Measurements from ENCODE around the gene IQSEC2.

DNA sequence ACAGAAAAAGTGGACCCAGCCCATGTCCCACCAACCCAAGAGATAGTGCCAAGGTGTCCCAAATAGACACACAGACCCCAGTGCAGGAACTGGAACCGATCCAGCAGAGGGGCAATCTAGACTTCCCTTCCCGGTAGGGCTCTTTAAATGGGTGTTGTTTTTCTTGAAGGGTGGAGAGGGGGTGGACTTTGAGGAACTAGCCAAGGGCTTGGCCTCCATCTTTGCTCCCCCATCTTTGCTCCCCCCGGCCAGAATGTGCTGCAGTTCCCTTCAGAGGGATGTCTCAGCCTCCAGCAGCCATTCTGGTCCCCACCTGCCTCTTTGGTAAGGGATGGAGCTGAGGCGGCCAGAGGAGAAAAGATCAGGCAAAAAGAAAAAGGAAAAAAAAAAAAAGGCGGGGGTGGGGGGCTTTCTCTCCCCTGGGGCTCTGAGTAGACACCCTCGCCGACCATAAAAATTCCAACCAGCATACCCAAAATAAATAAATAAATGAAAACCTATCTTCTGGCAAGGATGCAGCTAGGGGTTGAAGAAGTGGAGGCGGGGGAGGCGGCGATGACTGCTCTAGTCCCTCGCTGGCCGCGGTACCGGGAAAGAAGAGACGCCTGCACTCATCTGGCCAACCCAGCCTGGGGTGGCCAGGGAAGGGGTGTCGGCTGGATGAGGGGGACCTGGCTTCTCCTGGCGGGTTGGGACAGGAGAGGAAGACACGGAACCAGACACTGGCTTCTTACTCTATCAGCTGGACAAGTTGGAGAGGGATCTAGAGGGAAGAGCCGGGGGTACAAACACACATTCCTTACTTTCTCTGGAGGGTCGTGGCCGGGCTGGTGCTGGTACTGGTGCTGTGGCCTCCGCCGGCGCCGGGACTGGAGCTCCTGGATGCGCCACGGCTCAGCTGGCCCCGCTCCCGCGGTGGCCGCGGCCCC lies 38.5 kb upstream of the IQSEC2 start:
- no peak for TF ChIP-seq POLR2A (IDR thresholded peaks at IDR 0.05)
- TF ChIP-seq, protein P1, sequence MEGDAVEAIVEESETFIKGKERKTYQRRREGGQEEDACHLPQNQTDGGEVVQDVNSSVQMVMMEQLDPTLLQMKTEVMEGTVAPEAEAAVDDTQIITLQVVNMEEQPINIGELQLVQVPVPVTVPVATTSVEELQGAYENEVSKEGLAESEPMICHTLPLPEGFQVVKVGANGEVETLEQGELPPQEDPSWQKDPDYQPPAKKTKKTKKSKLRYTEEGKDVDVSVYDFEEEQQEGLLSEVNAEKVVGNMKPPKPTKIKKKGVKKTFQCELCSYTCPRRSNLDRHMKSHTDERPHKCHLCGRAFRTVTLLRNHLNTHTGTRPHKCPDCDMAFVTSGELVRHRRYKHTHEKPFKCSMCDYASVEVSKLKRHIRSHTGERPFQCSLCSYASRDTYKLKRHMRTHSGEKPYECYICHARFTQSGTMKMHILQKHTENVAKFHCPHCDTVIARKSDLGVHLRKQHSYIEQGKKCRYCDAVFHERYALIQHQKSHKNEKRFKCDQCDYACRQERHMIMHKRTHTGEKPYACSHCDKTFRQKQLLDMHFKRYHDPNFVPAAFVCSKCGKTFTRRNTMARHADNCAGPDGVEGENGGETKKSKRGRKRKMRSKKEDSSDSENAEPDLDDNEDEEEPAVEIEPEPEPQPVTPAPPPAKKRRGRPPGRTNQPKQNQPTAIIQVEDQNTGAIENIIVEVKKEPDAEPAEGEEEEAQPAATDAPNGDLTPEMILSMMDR (IDR thresholded peaks at IDR 0.05) = no peak
